Esophagus muscularis mucosa (tissue), 4 donors: ENCODE data around the gene ADAMTS9. TPM values are rescaled to one million over a fixed set of nuclear protein-coding genes. Genes with fewer than 3 reads are reported as not detected.

Source experiments
- DNase-seq: peaks from one replicate; pipeline ENCODE4 v3.0.0-alpha.2; 2017; ENCODE audit errors: extremely low spot score
- H3K27ac ChIP-seq, 4 donors: fragments of 200-600 bp; sonication (generic); replicated peaks in 1 of 4; 1 replicate in 3 of 4; 2 replicates in 1 of 4; pipeline ENCODE4 v1.5.1; 2016 to 2019; ENCODE audit warnings: mild to moderate bottlenecking in 1 of 4
- H3K27me3 ChIP-seq, 4 donors: fragments of 200-600 bp; sonication (generic); one replicate each; pipeline versions ENCODE4 v1.5.1 to v1.6.0; 2016 to 2019
- H3K36me3 ChIP-seq, 4 donors: fragments of 200-600 bp; sonication (generic); one replicate each; pipeline ENCODE4 v1.5.1; 2016 to 2019
- H3K4me1 ChIP-seq, 4 donors: fragments of 200-600 bp; sonication (generic); one replicate each; pipeline ENCODE4 v1.5.1; 2016 to 2019
- H3K4me3 ChIP-seq, 4 donors: fragments of 200-600 bp; sonication (generic); 1 replicate in 2 of 4; 2 replicates in 2 of 4; pipeline ENCODE4 v1.5.1; 2016 to 2019; ENCODE audit warnings: mild to moderate bottlenecking in 4 of 4, moderate library complexity in 1 of 4
- H3K9me3 ChIP-seq, 4 donors: fragments of 200-600 bp; sonication (generic); 1 replicate in 3 of 4; 2 replicates in 1 of 4; pipeline ENCODE4 v1.5.1; 2016 to 2019
- CTCF ChIP-seq, 3 experiments: fragments of 200-600 bp in 2 of 3; fragments of 450-650 bp in 1 of 3; sonication (generic) in 2 of 3; IDR thresholded peaks; one replicate each; pipeline ENCODE4 v1.5.1; 2017 to 2019; ENCODE audit warnings: antibody characterized with exemption in 3 of 3, mild to moderate bottlenecking in 2 of 3, moderate library complexity in 1 of 3
- EP300 ChIP-seq: sonication (generic); formaldehyde crosslinking; IDR thresholded peaks from one replicate; pipeline ENCODE4 v1.6.1; 2017; ENCODE audit warnings: antibody characterized with exemption
- POLR2A ChIP-seq: fragments of 450-650 bp; IDR thresholded peaks from one replicate; pipeline ENCODE4 v1.6.1; 2017; ENCODE audit warnings: antibody characterized with exemption, moderate library complexity, mild to moderate bottlenecking, low read depth
- POLR2AphosphoS5 ChIP-seq, 2 donors: sonication (generic); formaldehyde crosslinking; IDR thresholded peaks; one replicate each; pipeline ENCODE4 v1.6.1; 2017; ENCODE audit warnings: antibody characterized with exemption in 2 of 2
- WGBS: methylation state at CpG from one replicate; pipeline ENCODE4 v1.1.5; 2018; 5-methylcytosine and 5-hydroxymethylcytosine counted together
- intact Hi-C: fragments of 100-400 bp; cut with DNase I; formaldehyde crosslinking; loops from one replicate; pipeline ENCODE4 v1.15.1; 2023
- total RNA-seq, 4 donors: library from RNA; depleted of rRNA; stranded (reverse); fragments of >200 nt; gene quantifications; one replicate each; pipeline versions ENCODE4 v1.1.0 to v1.2.1, GENCODE V29; 2016

ADAMTS9 gene
- total RNA-seq, 4 donors from 2014 or later, result 45.3 to 142 (median 56.6) TPM

DNA sequence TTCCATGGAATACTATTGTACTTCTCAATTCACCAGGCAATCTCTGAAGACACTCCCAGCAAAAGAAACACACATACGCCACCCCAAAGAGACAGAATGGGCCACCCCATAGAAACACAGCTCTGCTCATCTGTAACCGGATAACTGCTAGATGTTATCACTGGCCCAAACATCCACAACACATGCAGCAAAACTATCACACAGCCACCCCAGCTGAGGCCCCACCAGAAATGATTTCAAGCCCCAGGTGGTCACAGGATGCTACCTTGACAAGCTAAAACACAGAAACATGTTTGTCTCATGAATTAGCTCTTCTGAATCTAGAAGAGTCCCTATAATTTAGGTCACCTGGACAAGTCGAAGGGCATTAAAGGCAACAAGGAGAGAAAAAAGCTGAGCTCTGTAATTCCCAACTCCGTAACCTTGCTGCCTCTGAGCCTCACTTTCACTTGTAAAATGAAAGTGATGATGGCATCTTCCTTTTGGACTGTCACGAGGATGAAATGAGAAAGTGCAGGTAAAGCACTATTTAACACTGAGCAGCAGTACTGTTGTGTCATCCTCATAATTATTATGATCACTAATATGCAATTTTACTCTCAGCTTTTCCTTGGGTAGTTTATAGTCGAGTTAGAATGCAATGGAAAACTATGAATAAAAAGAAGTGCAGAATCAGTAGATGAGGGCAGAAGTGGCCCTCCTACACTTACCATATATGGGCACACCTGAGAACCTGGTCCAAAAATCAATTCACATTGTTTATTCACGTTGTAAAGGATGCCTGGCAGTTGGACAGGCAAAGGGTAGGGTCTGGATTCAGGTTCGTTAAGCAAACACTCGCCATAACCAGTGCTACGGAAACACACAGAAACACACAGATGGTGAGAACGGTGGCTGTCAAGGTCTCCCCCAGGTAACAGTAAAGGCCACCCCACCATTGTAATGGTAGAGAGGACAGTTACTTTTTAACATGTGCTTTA lies 38.6 kb downstream of the ADAMTS9 start:
- no peak overlapping the region for H3K4me3 ChIP-seq
- H3K36me3 ChIP-seq, result peaks cover 0 to 94% (median 35%) of the 10 kb centered on the region in 4 donors
- 74% methylated on average over 11 of the region's 11 CpGs for WGBS
- TF ChIP-seq POLR2A (no peak), EP300 (no peak), POLR2AphosphoS5 (IDR thresholded peaks at IDR 0.05) (no peak), CTCF (IDR thresholded peaks at IDR 0.05) (no peak)
- H3K27me3 ChIP-seq, result no peaks in the 10 kb centered on the region
- intact Hi-C loops, result no loop called here
- no peaks in the 10 kb centered on the region for H3K9me3 ChIP-seq
- H3K27ac ChIP-seq, result peak overlapping the region in 2 of 4 donors; percentile 5 to 36
- no peak for DNase-seq
- peaks cover 13 to 54% (median 45%) of the 10 kb centered on the region in 4 donors for H3K4me1 ChIP-seq

DNA sequence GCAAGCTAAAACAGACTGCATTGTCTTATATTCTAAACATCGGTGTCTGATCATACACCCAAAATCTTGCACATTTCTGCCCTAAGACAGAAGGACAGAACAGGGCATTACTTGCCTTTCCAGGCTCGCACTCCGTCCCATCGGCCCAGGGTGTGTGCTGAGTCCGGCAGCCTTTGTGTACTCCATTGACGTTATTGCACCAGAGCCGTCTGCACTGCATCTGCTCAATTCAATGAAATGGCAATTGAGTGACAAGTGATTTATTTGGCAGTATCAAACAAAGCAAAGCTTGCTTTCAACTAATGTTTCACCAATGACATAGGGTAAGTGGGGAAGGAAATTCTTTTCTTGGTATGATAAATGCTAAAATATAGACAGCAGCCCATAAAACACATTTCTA lies 40.0 kb downstream of the ADAMTS9 start:
- H3K27me3 ChIP-seq, result no peaks in the 10 kb centered on the region
- H3K4me1 ChIP-seq, result peaks cover 13 to 52% (median 45%) of the 10 kb centered on the region in 4 donors
- no peak overlapping the region for H3K4me3 ChIP-seq
- no peaks in the 10 kb centered on the region for H3K9me3 ChIP-seq
- DNase-seq, result no peak
- 95% methylated on average over 7 of the region's 7 CpGs for WGBS
- H3K27ac ChIP-seq, result no peak overlapping the region
- TF ChIP-seq POLR2A (no peak), EP300 (no peak), POLR2AphosphoS5 (IDR thresholded peaks at IDR 0.05) (no peak), CTCF (IDR thresholded peaks at IDR 0.05) (no peak)
- intact Hi-C loops, result no loop called here
- peaks cover 0 to 94% (median 31%) of the 10 kb centered on the region in 4 donors for H3K36me3 ChIP-seq

DNA sequence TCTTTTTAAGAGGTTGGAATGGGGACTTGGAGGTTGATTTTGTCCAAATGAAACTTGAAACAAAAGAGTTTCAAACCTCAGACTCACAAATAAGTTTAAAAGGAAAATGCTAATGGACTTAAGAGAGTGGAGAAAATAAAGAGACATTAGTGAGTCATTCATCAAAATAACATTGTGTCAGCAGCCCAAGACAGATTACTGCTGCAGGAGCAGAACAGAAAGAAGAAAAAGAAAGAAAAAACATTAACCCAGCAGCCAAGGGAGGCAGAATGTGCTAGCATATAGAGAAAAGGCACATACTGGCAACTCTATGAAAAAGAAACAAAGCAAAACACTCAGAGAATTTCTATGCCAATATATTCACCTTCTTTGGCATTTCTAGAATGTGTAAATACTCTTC lies 42.6 kb downstream of the ADAMTS9 start:
- TF ChIP-seq POLR2A (no peak), CTCF (IDR thresholded peaks at IDR 0.05) (no peak), POLR2AphosphoS5 (IDR thresholded peaks at IDR 0.05) (peak in 1 of 2 donors; percentile 34)
- intact Hi-C loops, result no loop called here

GRCh38 chr3:64644483-64644882 lies 43.3 kb downstream of the ADAMTS9 start:
- intact Hi-C loops, result no loop called here
- Histone ChIP-seq H3K4me1 (peaks cover 3 to 21% (median 18%) of the 10 kb centered on the region in 4 donors), H3K36me3 (peaks cover 6 to 96% (median 35%) of the 10 kb centered on the region in 4 donors), H3K27me3 (no peaks in the 10 kb centered on the region), H3K4me3 (no peak overlapping the region), H3K9me3 (no peaks in the 10 kb centered on the region), H3K27ac (no peak overlapping the region)
- no peak for DNase-seq
- WGBS, result 96% methylated on average over 3 of the region's 3 CpGs
- TF ChIP-seq CTCF (IDR thresholded peaks at IDR 0.05) (no peak), EP300 (no peak), POLR2A (no peak), POLR2AphosphoS5 (IDR thresholded peaks at IDR 0.05) (no peak)

More for the DNA sequence above, 42.6 kb downstream of the ADAMTS9 start:
- Histone ChIP-seq H3K9me3 (no peaks in the 10 kb centered on the region), H3K4me1 (peaks cover 3 to 27% (median 24%) of the 10 kb centered on the region in 4 donors), H3K4me3 (no peak overlapping the region), H3K27me3 (no peaks in the 10 kb centered on the region), H3K36me3 (peaks cover 6 to 97% (median 40%) of the 10 kb centered on the region in 4 donors), H3K27ac (peak overlapping the region; percentile 1 to 49 (median 41))
- DNase-seq, result no peak
